HepG2 (cell line): ENCODE results near the gene ERF. TPM values are rescaled to one million over a fixed set of nuclear protein-coding genes. Genes with fewer than 3 reads are reported as not detected.
A peak's percentile ranks its signal among the peaks of the same experiment; 100 is the strongest.

Source experiments
- CC2D1A ChIP-seq: sonication (generic); formaldehyde crosslinking; IDR thresholded peaks from 2 replicates; pipeline ENCODE4 v1.8.1; 2023; ENCODE audit warnings: mild to moderate bottlenecking, missing genetic modification reagents
- DMAP1 ChIP-seq: IDR thresholded peaks from 2 replicates; pipeline ENCODE4 v1.6.1; 2016
- ETV6 ChIP-seq: sonication (generic); formaldehyde crosslinking; conservative IDR thresholded peaks from 2 replicates; pipeline ENCODE4 v1.4.0; 2020; ENCODE audit warnings: missing genetic modification reagents
- MLX ChIP-seq: IDR thresholded peaks from 2 replicates; pipeline ENCODE4 v1.6.1; 2016
- NFYB ChIP-seq: sonication (generic); formaldehyde crosslinking; IDR thresholded peaks from 2 replicates; pipeline ENCODE4 v1.4.0; 2020; ENCODE audit warnings: missing genetic modification reagents
- SMARCC2 ChIP-seq: fragments of 450-650 bp; IDR thresholded peaks from 2 replicates; pipeline ENCODE4 v1.6.1; 2017; ENCODE audit warnings: antibody characterized with exemption, mild to moderate bottlenecking
- SRSF4 ChIP-seq: fragments of 200-400 bp; formaldehyde crosslinking; IDR thresholded peaks from one replicate; pipeline ENCODE4 v1.6.1; 2018; ENCODE audit warnings: mild to moderate bottlenecking, low read depth, low read length, moderate library complexity; ENCODE audit not compliant: poor library complexity, severe bottlenecking
- TBX2 ChIP-seq: sonication (generic); formaldehyde crosslinking; IDR thresholded peaks from 2 replicates; pipeline ENCODE4 v1.5.0; 2020; ENCODE audit warnings: missing genetic modification reagents, mild to moderate bottlenecking, borderline replicate concordance
- UBTF ChIP-seq: sonication (generic); formaldehyde crosslinking; IDR thresholded peaks from 2 replicates; pipeline ENCODE4 v1.4.0; 2020; ENCODE audit warnings: mild to moderate bottlenecking, missing genetic modification reagents
- ZFP91 ChIP-seq: sonication (generic); formaldehyde crosslinking; IDR thresholded peaks from 2 replicates; pipeline ENCODE4 v1.9.0; 2022; ENCODE audit warnings: missing genetic modification reagents, mild to moderate bottlenecking, borderline replicate concordance
- ZNF317 ChIP-seq: sonication (generic); formaldehyde crosslinking; IDR thresholded peaks from 2 replicates; pipeline ENCODE4 v1.5.0; 2020; ENCODE audit warnings: mild to moderate bottlenecking, missing genetic modification reagents
- ZNF609 ChIP-seq: sonication (generic); formaldehyde crosslinking; IDR thresholded peaks from 2 replicates; pipeline ENCODE4 v1.4.0; 2020; ENCODE audit warnings: mild to moderate bottlenecking, missing genetic modification reagents, borderline replicate concordance
- ZNF629 ChIP-seq: sonication (generic); formaldehyde crosslinking; conservative IDR thresholded peaks from 2 replicates; pipeline ENCODE4 v1.5.0; 2020; ENCODE audit warnings: missing genetic modification reagents
- ZSCAN29 ChIP-seq: sonication (generic); formaldehyde crosslinking; conservative IDR thresholded peaks from 2 replicates; pipeline ENCODE4 v1.4.0; 2020; ENCODE audit warnings: mild to moderate bottlenecking, missing genetic modification reagents
- ZZZ3 ChIP-seq: sonication (generic); formaldehyde crosslinking; IDR thresholded peaks from 2 replicates; pipeline ENCODE4 v1.4.0; 2020; ENCODE audit warnings: missing genetic modification reagents, mild to moderate bottlenecking, borderline replicate concordance
- polyA plus RNA-seq, 8 experiments: library from polyadenylated mRNA; depleted of rRNA in 3 of 8; stranded (reverse) in 7 of 8; unstranded in 1 of 8; fragments of >200 nt; fragmentation: Illumina TruSeq in 4 of 8; extraction: Trizol in 4 of 8; gene quantifications; 2 replicates each; pipeline versions ENCODE4 v1.2.1 to v1.2.3, GENCODE V29; 2011 to 2016; ENCODE audit warnings: low read depth in 4 of 8, missing spikeins in 1 of 8, mixed read lengths in 1 of 8; ENCODE audit not compliant: insufficient read depth in 1 of 8
- total RNA-seq, 5 experiments: library from RNA; depleted of rRNA; stranded (reverse); fragments of >200 nt; fragmentation: Illumina TruSeq; extraction: Trizol; gene quantifications; 2 replicates each; pipeline ENCODE4 v1.2.3, GENCODE V29; 2016; ENCODE audit warnings: low read depth in 1 of 5
- TF ChIP-seq, protein P1 (sequence below): sonication (generic); formaldehyde crosslinking; IDR thresholded peaks from 2 replicates; pipeline ENCODE4 v1.4.0; 2020; ENCODE audit warnings: missing genetic modification reagents

ERF gene
- total and polyA plus RNA-seq, 2 of the 13 experiments (the other 11 are each of a cell fraction or from before 2014, with no cell fraction given), result 67.1 to 69.9 TPM

GRCh38 chr19:42217520-42218437, 37.1 kb downstream of the ERF start, which contains the start of gene DEDD2 (continued):
- TF ChIP-seq ZNF609 (0 out of 2 replicates have a peak, but pooled peaks have one; percentile 43), NFYB (CRISPR knock-in tag) (no peak), CC2D1A (CRISPR knock-in tag) (no peak), TBX2 (CRISPR knock-in tag) (no peak; the same call in 1 of the 2 replicates), ZSCAN29 (CRISPR knock-in tag) (0 out of 2 replicates have a peak, but pooled peaks have one; percentile 53), SRSF4 (no peak), ZNF317 (CRISPR knock-in tag) (0 out of 2 replicates have a peak, but pooled peaks have one; percentile 37), ZZZ3 (CRISPR knock-in tag) (no peak), SMARCC2 (no peak), MLX (CRISPR knock-in tag) (no peak), DMAP1 (CRISPR knock-in tag) (peak; percentile 35; the same call in 1 of the 2 replicates), ETV6 (CRISPR knock-in tag) (no peak), UBTF (CRISPR knock-in tag) (0 out of 2 replicates have a peak, but pooled peaks have one; percentile 22), ZFP91 (CRISPR knock-in tag) (peak; percentile 12; the same call in 1 of the 2 replicates), ZNF629 (CRISPR knock-in tag) (no peak)
- TF ChIP-seq, protein P1, sequence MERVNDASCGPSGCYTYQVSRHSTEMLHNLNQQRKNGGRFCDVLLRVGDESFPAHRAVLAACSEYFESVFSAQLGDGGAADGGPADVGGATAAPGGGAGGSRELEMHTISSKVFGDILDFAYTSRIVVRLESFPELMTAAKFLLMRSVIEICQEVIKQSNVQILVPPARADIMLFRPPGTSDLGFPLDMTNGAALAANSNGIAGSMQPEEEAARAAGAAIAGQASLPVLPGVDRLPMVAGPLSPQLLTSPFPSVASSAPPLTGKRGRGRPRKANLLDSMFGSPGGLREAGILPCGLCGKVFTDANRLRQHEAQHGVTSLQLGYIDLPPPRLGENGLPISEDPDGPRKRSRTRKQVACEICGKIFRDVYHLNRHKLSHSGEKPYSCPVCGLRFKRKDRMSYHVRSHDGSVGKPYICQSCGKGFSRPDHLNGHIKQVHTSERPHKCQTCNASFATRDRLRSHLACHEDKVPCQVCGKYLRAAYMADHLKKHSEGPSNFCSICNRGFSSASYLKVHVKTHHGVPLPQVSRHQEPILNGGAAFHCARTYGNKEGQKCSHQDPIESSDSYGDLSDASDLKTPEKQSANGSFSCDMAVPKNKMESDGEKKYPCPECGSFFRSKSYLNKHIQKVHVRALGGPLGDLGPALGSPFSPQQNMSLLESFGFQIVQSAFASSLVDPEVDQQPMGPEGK (CRISPR knock-in tag), result no peak
